OCI-LY3 (cell line): ENCODE data around the gene ZSWIM2.
A peak's percentile ranks its signal among the peaks of the same experiment; 100 is the strongest.

Experiments
- H2AFZ ChIP-seq: fragments of 200-600, 300-600 bp; shearing (Covaris generic); 2 replicates; pipeline ENCODE4 v1.6.0; 2014; ENCODE audit warnings: antibody characterized with exemption, low read depth, low read length
- H3K27ac ChIP-seq: fragments of 200-600, 300-600 bp; sonication (generic); 2 replicates; pipeline ENCODE4 v1.5.1; 2014; ENCODE audit warnings: mild to moderate bottlenecking, low read length, moderate library complexity, mixed read lengths
- H3K27me3 ChIP-seq: fragments of 200-600, 300-600 bp; sonication (generic); 2 replicates; pipeline ENCODE4 v1.6.1; 2014; ENCODE audit warnings: low read depth, low read length, mixed read lengths
- H3K36me3 ChIP-seq: fragments of 200-600, 300-600 bp; sonication (generic); replicated peaks from 2 replicates; pipeline ENCODE3; 2014; ENCODE audit warnings: low read depth, low read length, mixed read lengths
- H3K4me1 ChIP-seq: fragments of 300-600, 200-600 bp; sonication (generic); 2 replicates; pipeline ENCODE4 v1.6.1; 2014; ENCODE audit warnings: low read length, mixed read lengths
- H3K4me2 ChIP-seq: fragments of 200-600, 300-600 bp; sonication (generic); 2 replicates; pipeline ENCODE4 v1.6.1; 2014; ENCODE audit warnings: low read length, mixed read lengths
- H3K4me3 ChIP-seq: fragments of 300-600, 200-600 bp; sonication (generic); 2 replicates; pipeline ENCODE4 v1.5.1; 2014; ENCODE audit warnings: antibody characterized with exemption, mild to moderate bottlenecking, low read length, moderate library complexity
- H3K79me2 ChIP-seq: fragments of 300-600, 200-600 bp; shearing (Covaris generic); 2 replicates; pipeline ENCODE4 v1.6.1; 2014; ENCODE audit warnings: mild to moderate bottlenecking, low read length, mixed read lengths
- H3K9ac ChIP-seq: fragments of 300-600, 200-600 bp; shearing (Covaris generic); 2 replicates; pipeline ENCODE4 v1.6.0; 2014; ENCODE audit warnings: mild to moderate bottlenecking, low read length, moderate library complexity
- H3K9me3 ChIP-seq: fragments of 200-600, 300-600 bp; shearing (Covaris generic); 2 replicates; pipeline ENCODE4 v1.6.1; 2014; ENCODE audit warnings: low read length, mixed read lengths; ENCODE audit not compliant: insufficient read depth
- H4K20me1 ChIP-seq: fragments of 200-600, 300-600 bp; sonication (generic); 2 replicates; pipeline ENCODE4 v1.6.1; 2016; ENCODE audit warnings: low read length, mixed read lengths; ENCODE audit not compliant: insufficient read depth
- EZH2phosphoT487 ChIP-seq: fragments of 200-600 bp; shearing (Covaris generic); IDR thresholded peaks from 2 replicates; pipeline ENCODE4 v1.6.1; 2018; ENCODE audit warnings: antibody characterized with exemption, mixed run types, low read depth
- TF ChIP-seq, protein P1 (sequence below): fragments of 200-600, 300-600 bp; sonication (generic); IDR thresholded peaks from 2 replicates; pipeline ENCODE4 v1.5.1; 2014; ENCODE audit warnings: antibody characterized with exemption, low read length, low read depth

Gene ZSWIM2

DNA sequence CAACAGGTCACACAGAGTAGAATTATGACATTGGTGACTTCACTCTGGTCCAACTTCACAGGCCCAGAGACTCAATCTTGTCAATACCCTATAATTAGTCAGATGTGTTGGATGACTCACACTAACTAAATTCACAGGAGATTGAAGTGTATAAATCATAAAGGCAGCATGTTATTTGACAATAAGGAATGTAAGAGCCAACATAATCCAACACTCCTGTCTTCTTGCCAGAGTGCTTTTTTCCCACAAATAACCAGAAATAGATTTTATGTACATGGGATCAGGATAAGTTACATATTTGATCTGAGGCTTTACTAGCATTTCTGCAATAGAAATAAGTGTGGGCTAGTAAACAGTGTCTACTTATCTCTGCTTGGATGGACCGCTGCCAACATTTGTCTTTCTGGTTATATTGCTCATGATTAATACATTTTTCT is 42.2 kb upstream of the ZSWIM2 start:
- H4K20me1 ChIP-seq, result no peaks in the 10 kb centered on the region
- H2AFZ ChIP-seq, result no peak overlapping the region
- no peaks in the 10 kb centered on the region for H3K79me2 ChIP-seq
- no peaks in the 10 kb centered on the region for H3K36me3 ChIP-seq
- no peak overlapping the region for H3K27ac ChIP-seq
- H3K4me1 ChIP-seq, result peaks cover 9% of the 10 kb centered on the region
- H3K4me2 ChIP-seq, result no peak overlapping the region
- H3K27me3 ChIP-seq, result no peaks in the 10 kb centered on the region
- TF ChIP-seq, protein P1, sequence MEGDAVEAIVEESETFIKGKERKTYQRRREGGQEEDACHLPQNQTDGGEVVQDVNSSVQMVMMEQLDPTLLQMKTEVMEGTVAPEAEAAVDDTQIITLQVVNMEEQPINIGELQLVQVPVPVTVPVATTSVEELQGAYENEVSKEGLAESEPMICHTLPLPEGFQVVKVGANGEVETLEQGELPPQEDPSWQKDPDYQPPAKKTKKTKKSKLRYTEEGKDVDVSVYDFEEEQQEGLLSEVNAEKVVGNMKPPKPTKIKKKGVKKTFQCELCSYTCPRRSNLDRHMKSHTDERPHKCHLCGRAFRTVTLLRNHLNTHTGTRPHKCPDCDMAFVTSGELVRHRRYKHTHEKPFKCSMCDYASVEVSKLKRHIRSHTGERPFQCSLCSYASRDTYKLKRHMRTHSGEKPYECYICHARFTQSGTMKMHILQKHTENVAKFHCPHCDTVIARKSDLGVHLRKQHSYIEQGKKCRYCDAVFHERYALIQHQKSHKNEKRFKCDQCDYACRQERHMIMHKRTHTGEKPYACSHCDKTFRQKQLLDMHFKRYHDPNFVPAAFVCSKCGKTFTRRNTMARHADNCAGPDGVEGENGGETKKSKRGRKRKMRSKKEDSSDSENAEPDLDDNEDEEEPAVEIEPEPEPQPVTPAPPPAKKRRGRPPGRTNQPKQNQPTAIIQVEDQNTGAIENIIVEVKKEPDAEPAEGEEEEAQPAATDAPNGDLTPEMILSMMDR, result no peak
- TF ChIP-seq EZH2phosphoT487, result no peak
- H3K9ac ChIP-seq, result no peak overlapping the region
- H3K9me3 ChIP-seq, result no peaks in the 10 kb centered on the region
- H3K4me3 ChIP-seq, result no peak overlapping the region

DNA sequence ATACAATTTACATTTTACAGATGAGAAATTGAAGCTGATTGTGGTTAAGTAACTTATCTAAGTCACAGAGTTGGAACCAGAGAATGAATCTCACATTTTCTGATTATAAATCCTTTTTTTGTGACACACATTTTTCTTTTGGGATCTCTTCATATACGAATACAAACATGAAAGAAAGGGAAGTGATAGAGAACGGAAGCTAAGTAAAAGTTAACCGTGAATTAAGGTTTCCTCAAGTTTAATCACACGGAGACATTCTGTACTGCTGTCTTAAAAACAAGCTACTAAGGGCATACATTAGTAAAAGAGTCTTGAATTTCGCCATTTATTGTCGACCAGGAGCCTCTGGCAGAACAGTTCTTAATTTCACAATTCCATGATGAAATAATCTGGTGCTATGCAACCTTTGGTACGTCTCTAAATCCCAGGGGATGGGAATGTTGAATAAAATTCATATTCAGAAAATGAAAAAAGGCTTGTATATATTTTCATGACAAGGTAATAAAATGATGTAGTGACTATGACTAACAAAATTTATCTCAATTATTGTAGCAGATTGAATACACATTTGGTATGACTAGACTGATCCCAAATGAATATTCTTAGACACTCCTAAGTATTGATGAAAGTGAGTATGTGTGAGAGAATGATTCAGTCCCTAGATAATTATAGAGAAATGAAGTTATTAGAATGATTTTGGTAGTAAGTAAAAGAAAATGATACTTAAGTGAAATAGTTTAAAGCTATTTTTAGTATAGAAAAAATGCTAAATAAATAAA is 40.3 kb upstream of the ZSWIM2 start:
- Histone ChIP-seq H3K4me2 (no peak overlapping the region), H3K36me3 (no peaks in the 10 kb centered on the region), H3K4me3 (no peak overlapping the region), H3K4me1 (peaks cover 9% of the 10 kb centered on the region), H3K79me2 (no peaks in the 10 kb centered on the region), H3K27ac (no peak overlapping the region), H3K27me3 (no peaks in the 10 kb centered on the region), H3K9ac (no peak overlapping the region), H4K20me1 (no peaks in the 10 kb centered on the region), H2AFZ (0 out of 2 replicates have a peak overlapping the region, but pooled peaks have one; percentile 17), H3K9me3 (no peaks in the 10 kb centered on the region)
- TF ChIP-seq, protein P1, result no peak
- no peak for TF ChIP-seq EZH2phosphoT487

DNA sequence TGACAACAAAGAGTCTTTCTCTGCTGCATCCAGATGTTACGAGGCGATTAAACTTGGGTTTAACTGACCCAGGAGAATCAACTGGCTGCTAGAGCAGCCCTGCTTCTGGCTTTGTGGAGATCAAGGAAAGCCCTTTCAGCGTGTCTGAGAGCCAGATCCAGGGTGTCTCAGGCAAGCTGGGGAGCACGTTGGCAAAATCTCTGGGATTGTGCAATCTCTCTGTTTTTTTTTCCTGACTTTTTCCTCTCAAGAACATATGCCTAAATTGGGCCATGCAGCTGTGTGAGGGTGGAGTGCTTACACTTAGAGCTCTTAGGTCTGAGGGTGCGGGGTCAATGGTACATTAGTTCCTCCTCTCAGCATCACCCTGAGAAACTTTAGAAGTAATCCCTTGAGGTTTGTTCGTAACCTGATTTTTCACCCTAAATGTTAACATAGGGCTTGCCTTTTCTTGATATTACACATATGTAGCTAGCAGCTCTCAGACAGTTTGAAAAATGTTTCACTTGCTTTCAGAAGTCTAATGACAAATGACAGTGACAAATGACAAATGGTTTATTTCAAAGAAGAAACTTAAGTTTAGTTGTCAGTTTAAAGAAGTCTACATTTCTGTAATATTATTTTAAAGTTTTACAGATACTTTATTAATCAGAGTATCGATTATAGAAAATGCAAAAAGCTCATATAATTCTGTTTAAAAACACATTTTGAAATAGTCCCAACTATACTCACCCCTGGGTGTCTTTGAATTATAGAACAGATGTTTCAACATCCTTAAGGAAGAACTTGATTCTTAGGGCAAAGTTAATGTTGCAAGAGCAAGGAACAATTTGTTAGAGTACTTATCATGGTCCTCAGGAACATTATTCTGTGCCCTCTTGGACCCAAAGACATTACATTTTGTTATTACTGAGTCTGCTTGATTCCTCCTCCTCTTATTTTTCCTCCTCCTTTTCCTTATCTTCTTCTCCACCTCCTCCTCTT is 38.4 kb upstream of the ZSWIM2 start:
- Histone ChIP-seq H3K27me3 (no peaks in the 10 kb centered on the region), H3K36me3 (no peaks in the 10 kb centered on the region), H2AFZ (no peak overlapping the region), H3K4me1 (peaks cover 9% of the 10 kb centered on the region), H3K9ac (no peak overlapping the region), H3K4me3 (no peak overlapping the region), H3K9me3 (no peaks in the 10 kb centered on the region), H3K79me2 (no peaks in the 10 kb centered on the region), H3K27ac (no peak overlapping the region), H3K4me2 (peak overlapping the region; percentile 14; the same call in 1 of the 2 replicates), H4K20me1 (no peaks in the 10 kb centered on the region)
- no peak for TF ChIP-seq EZH2phosphoT487
- TF ChIP-seq, protein P1, result no peak

DNA sequence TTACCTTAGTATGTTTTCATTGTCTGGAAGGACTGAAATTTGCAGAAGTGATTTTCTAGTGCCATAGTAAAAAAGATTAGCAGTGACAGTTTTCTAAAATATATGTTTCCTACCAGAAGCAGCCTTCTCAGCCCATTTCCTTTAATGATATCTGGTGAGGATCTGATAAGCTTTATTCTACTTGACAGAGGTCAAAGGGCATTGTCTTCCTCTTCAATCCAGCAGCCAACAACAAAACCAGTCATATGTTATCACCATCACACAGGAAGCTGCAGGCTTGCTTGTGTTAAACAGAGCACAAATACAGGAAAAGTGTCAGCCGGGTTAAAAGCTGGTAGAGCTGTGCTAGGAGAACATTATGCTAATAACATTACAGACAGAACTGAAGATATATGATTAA is 35.6 kb upstream of the ZSWIM2 start:
- Histone ChIP-seq H3K36me3 (no peaks in the 10 kb centered on the region), H3K27me3 (no peaks in the 10 kb centered on the region), H3K4me1 (peaks cover 9% of the 10 kb centered on the region), H3K9me3 (no peaks in the 10 kb centered on the region), H3K27ac (no peak overlapping the region), H4K20me1 (no peaks in the 10 kb centered on the region), H2AFZ (no peak overlapping the region), H3K9ac (no peak overlapping the region), H3K4me3 (no peak overlapping the region), H3K79me2 (no peaks in the 10 kb centered on the region), H3K4me2 (no peak overlapping the region)
- no peak for TF ChIP-seq EZH2phosphoT487
- TF ChIP-seq, protein P1, result no peak
